Measurements from ENCODE around the gene PPP1R3F. TPM values are rescaled to one million over a fixed set of nuclear protein-coding genes. Genes with fewer than 3 reads are reported as not detected.
A peak's percentile ranks its signal among the peaks of the same experiment; 100 is the strongest.

Gene PPP1R3F
- polyA plus RNA-seq, 2 of the 4 experiments (the other 2 are of a cell fraction): 3.0 to 5.2 TPM

GRCh38 chrX:49221868-49222267 lies 47.7 kb upstream of the PPP1R3F start:
- CTCF ChIA-PET: no interaction called here
- POLR2A ChIA-PET: no interaction called here
- Histone ChIP-seq H3K4me2 (no peak overlapping the region), H3K9me3 (no peaks in the 10 kb centered on the region), H3K4me3 (no peak overlapping the region), H3K4me1 (no peaks in the 10 kb centered on the region), H3K27ac (no peak overlapping the region)
- TF ChIP-seq HOXA7 (CRISPR knock-in tag; IDR thresholded peaks at IDR 0.05): no peak
- no peak for TF ChIP-seq USF2 (IDR thresholded peaks at IDR 0.05)
- TF ChIP-seq PBX3 (IDR thresholded peaks at IDR 0.05): no peak
- no peak for TF ChIP-seq ZFP36 (IDR thresholded peaks at IDR 0.05; ENCODE audit: borderline replicate concordance, partially characterized antibody)
- no peak for TF ChIP-seq EHF (CRISPR knock-in tag; IDR thresholded peaks at IDR 0.05)
- no peak for TF ChIP-seq CHD4 (IDR thresholded peaks at IDR 0.05; ENCODE audit: borderline replicate concordance)
- TF ChIP-seq MYC (IDR thresholded peaks at IDR 0.05; ENCODE audit: borderline replicate concordance, low read length): no peak
- no peak for TF ChIP-seq TFCP2L1 (CRISPR knock-in tag; IDR thresholded peaks at IDR 0.05)
- no peak for TF ChIP-seq CBX8 (IDR thresholded peaks at IDR 0.05)
- no peak for TF ChIP-seq ATOH8 (CRISPR knock-in tag; IDR thresholded peaks at IDR 0.05; ENCODE audit: low read depth)
- TF ChIP-seq MAX (IDR thresholded peaks at IDR 0.05): no peak
- no peak for TF ChIP-seq SMC3 (IDR thresholded peaks at IDR 0.05)
- no peak for TF ChIP-seq ESRRA (IDR thresholded peaks at IDR 0.05; ENCODE audit: borderline replicate concordance, low read length)
- TF ChIP-seq HDAC2 (IDR thresholded peaks at IDR 0.05): no peak
- no peak for TF ChIP-seq MAZ (IDR thresholded peaks at IDR 0.05; ENCODE audit: borderline replicate concordance, low read depth, low read length)
- no peak for TF ChIP-seq JUNB (IDR thresholded peaks at IDR 0.05)
- FAIRE-seq: peak; percentile 18
- WGBS (ENCODE audit: missing lambda C conversion rate): 20% methylated on average over 2 of the region's 2 CpGs
- no peak for ATAC-seq
- DNase-seq (ENCODE audit: low read depth in 1 of 2, low spot score in 1 of 2): no peak

GRCh38 chrX:49225858-49226257 lies 43.7 kb upstream of the PPP1R3F start:
- no peak for DNase-seq (ENCODE audit: low read depth in 1 of 2, low spot score in 1 of 2)
- peak in 1 of 2 experiments; percentile 18; a peak in 1 of 6 replicates for ATAC-seq
- Histone ChIP-seq H3K4me2 (no peak overlapping the region), H3K9me3 (no peaks in the 10 kb centered on the region), H3K27ac (no peak overlapping the region), H3K4me1 (no peaks in the 10 kb centered on the region), H3K4me3 (no peak overlapping the region)
- POLR2A ChIA-PET: no interaction called here
- 50% methylated on average over 1 of the region's 14 CpGs for WGBS (ENCODE audit: missing lambda C conversion rate)
- no peak for TF ChIP-seq RFX5 (IDR thresholded peaks at IDR 0.05)
- TF ChIP-seq CHD4 (IDR thresholded peaks at IDR 0.05; ENCODE audit: borderline replicate concordance): no peak
- no peak for TF ChIP-seq NFE2L2 (conservative IDR thresholded peaks at IDR 0.05; ENCODE audit: low read length)
- no peak for TF ChIP-seq HOXA7 (CRISPR knock-in tag; IDR thresholded peaks at IDR 0.05)
- no peak for FAIRE-seq
- CTCF ChIA-PET: no interaction called here

- no peaks in the 10 kb centered on the region for H3K4me1 ChIP-seq
- no peak overlapping the region for H3K4me3 ChIP-seq
- no peak for ATAC-seq
- H3K4me2 ChIP-seq: no peak overlapping the region
- DNase-seq (ENCODE audit: low read depth in 1 of 2, low spot score in 1 of 2): no peak
- WGBS (ENCODE audit: missing lambda C conversion rate): 13% methylated on average over 5 of the region's 9 CpGs
- TF ChIP-seq HDAC2 (IDR thresholded peaks at IDR 0.05) (no peak), CHD2 (IDR thresholded peaks at IDR 0.05; ENCODE audit: low read length, partially characterized antibody) (no peak), FOSL2 (IDR thresholded peaks at IDR 0.05) (no peak), FOSL2 (CRISPR knock-in tag; IDR thresholded peaks at IDR 0.05) (no peak), EP300 (IDR thresholded peaks at IDR 0.05) (no peak), SREBF2 (IDR thresholded peaks at IDR 0.05) (no peak), USF2 (IDR thresholded peaks at IDR 0.05) (no peak), MAZ (IDR thresholded peaks at IDR 0.05; ENCODE audit: borderline replicate concordance, low read depth, low read length) (no peak), NFE2L2 (conservative IDR thresholded peaks at IDR 0.05; ENCODE audit: low read length) (no peak), POLR2A (IDR thresholded peaks at IDR 0.05; ENCODE audit: low read length) (no peak)
- FAIRE-seq: no peak
- no peak overlapping the region for H3K27ac ChIP-seq
- H3K9me3 ChIP-seq: no peaks in the 10 kb centered on the region
- ChIA-PET CTCF (no interaction called here), POLR2A (no interaction called here)
Observed at GRCh38 chrX:49226946-49227345, 42.6 kb upstream of the PPP1R3F start.
